Neural progenitor cell (in vitro differentiated cells): ENCODE measurements around the gene MYLK2.

Experiments
- CTCF ChIP-seq: fragments of 200-600 bp; sonication (generic); IDR thresholded peaks from 2 replicates; pipeline ENCODE4 v1.5.1; 2017; ENCODE audit warnings: antibody characterized with exemption, mild to moderate bottlenecking
- EZH2phosphoT487 ChIP-seq: fragments of 200-600 bp; sonication (generic); IDR thresholded peaks from 2 replicates; pipeline ENCODE4 v1.6.1; 2017; ENCODE audit warnings: antibody characterized with exemption

GRCh38 chr20:31843881-31844280 is 24.7 kb downstream of the MYLK2 start:
- TF ChIP-seq CTCF = no peak
- no peak for TF ChIP-seq EZH2phosphoT487
